Hematopoietic multipotent progenitor cell treated with erythropoietin and hydrocortisone succinate and interleukin-3 and kit ligand, for 15 days (in vitro differentiated cells): ENCODE measurements around the gene ABCG2.

Experiments used
- DNase-seq: peaks from one replicate; pipeline ENCODE4 v3.0.0-alpha.2; 2015; ENCODE audit warnings: low spot score

Gene ABCG2

GRCh38 chr4:88158489-88159228 lies at the start of gene ABCG2:
TSS of gene ABCG2 (minus strand) at chr4:88158639. CDS start at chr4:88139995, 18,644 bp downstream.
- DNase-seq, result peak; percentile 92

GRCh38 chr4:88208156-88208555 lies 49.7 kb upstream of the ABCG2 start:
- no peak for DNase-seq

DNA sequence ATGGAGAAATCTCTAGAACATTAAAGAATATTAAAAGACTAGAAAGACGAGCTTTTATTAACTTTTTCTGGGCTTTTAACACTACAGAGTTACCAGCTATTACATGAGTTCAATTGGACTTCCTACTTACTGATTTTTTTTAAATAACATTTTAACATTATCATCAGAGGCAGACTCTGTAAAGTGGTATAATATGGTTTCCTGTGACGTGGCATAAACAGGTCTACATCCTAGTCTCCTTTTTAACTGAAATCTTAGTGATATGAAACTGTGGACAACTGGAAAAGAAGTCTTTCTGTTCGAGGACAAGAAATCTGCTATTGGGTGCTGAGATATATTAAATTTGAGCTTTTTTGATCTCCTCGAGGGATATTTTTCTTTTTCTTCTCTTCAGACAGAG lies 48.7 kb upstream of the ABCG2 start:
- DNase-seq, result no peak

DNA sequence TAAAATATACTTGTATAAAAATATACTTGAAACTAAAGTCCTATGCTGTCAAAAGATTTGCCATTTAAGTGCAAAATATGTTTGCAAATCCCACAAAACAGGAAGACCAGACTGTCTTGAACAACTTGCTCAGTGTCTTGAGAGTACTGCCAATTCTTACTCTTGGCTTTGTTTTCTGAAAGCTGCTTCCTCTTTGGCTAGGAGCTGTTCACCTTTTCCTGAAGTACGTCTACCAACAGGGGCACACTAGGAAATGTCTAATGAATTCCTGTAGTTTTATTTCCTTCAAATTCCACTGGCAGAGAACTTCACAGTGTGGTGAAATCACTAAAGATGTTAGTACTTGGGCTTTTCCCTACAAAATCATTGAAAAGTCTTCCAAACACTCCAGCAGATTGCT lies 46.4 kb upstream of the ABCG2 start:
- no peak for DNase-seq

DNA sequence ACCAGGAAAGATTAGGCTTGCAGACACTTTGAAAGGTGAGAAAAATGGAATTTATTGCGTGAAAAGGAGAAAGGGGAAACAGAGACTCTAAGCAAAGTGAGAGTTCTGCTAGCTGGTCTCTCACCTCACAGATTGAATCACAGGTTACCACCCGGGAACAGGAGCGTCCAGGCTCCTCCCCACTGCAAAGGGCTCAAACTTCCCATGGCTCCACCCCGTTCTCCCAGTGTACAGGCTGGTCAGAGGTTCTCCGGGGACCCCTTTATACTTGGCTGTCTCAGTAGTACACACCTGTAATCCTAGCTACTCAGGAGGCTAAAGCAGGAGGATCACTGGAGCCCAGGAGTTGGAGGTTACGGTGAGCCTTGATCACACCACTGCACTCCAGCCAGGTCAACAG lies 44.0 kb upstream of the ABCG2 start:
- DNase-seq, result no peak

- no peak for DNase-seq
These were observed 41.7 kb upstream of the ABCG2 start for GRCh38 chr4:88200186-88200585.

- DNase-seq, result no peak
These were observed 38.2 kb upstream of the ABCG2 start for GRCh38 chr4:88196523-88197185.

- DNase-seq, result no peak
These were observed 37.5 kb upstream of the ABCG2 start for GRCh38 chr4:88196013-88196365.

DNA sequence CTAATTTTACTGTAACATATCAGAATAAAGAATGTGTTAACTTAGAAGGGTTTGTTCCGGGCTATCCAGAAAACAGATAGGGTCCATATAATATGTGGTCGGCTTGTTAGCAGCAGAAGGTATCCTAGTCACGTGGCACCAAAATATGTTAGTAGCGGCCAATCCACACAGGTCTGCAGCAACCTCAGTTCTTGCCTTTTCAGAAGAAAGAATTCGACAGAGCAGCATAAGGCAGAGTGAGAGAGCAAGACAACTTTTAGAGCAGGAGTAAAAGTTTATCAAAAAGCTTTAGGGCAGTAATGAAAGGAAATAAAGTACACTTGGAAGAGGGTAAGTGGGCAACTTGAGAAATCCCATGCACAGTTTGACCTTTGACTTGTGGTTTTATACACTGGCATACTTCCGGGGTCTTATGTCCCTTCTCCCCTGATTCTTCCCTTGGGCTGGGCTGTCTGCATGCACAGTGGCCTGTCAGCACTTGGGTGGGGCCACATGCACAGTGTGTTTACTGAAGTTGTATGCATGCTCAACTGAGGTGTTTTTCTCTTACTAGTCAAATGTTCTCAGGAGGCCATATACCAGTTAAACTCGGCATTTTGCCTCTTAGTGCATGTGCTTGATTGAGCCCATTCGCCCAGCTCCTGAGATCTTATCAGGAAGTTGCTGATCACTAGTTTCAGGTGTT lies 37.0 kb upstream of the ABCG2 start:
- no peak for DNase-seq

DNA sequence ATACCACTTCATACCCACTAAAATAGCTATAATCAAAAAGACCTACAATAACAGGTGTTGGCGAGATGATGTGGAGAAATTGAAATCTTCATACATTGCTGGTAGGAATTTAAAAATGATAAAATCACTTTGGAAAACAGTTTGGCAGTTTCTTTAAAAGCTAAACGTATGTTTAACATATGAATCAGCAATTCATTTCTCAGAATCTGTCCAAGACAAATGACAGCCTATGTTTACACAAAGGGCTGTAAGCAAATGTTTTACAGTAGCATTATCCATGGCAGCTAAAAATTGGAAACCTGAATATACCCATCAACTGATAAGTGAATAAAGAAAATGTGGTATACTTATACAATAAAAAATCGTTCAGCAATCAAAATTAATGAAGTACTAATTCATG lies 33.0 kb upstream of the ABCG2 start:
- DNase-seq, result no peak

DNA sequence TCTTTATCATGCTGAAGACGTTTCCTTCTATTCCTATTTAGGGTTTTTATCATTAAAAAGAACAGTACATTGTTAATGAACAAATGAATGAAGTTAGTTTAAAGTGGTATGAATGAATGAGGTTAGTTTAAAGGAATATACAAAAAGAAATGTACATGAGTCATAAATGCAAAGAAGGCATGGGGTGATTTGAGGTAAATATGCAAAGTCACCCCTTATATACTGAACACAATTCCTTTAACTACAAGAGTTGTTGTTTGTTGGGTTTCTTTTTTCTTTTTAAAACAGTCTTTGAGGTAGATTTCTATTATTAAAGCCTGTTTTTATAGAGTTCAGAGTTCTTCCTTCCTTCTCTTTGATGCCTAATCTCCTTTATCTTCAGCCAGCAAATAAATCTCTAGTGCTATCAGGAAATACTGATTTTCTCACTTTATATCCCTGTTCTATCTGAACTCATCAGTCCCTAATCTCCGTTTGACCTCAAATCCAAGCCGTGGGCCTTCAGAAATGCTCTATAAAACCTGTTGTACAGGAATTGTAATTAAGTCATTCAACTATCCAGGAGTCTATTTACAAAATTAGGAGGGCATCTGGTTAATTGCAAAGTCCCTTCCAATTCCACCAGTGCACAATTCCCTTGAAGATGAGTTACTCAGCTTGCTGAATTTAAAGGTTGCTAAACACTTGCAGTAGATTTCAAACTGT lies 31.6 kb upstream of the ABCG2 start:
- no peak for DNase-seq

DNA sequence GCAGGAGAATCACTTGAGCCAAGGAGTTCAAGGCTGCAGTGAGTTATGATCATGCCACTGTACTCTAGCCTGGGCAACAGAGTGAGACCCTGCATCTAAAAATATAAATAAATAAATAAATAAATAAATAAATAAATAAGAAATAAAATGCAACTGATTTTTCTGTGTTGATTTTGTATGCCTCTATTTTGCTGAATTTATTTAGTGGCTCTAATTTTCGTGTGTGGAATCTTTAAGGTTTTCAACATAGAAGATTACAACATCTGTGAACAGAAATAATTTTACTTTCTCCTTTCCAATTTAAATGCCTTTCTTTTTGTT lies 30.9 kb upstream of the ABCG2 start:
- no peak for DNase-seq

GRCh38 chr4:88188738-88189417 lies 30.4 kb upstream of the ABCG2 start:
- DNase-seq, result no peak

DNA sequence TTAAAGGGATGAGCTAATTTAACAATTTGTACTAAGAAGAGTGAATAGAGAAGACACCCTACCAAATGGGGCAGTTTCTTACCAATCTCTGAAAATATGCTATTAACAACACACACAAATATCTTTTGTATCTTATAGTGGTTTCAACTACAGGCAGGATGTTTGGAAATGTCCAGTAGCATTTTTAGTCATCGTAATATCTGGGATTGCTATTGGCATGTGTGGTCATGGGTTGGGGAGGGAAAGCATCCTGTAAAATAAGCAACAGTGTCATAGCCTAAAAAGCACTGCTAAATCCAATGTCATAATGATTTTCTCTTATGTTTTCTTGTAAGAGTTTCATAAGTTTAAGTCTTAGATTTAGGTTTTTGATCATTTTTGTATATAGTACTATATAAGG lies 29.3 kb upstream of the ABCG2 start:
- no peak for DNase-seq

- no peak for DNase-seq
These were observed 27.5 kb upstream of the ABCG2 start for GRCh38 chr4:88185906-88186305.

DNA sequence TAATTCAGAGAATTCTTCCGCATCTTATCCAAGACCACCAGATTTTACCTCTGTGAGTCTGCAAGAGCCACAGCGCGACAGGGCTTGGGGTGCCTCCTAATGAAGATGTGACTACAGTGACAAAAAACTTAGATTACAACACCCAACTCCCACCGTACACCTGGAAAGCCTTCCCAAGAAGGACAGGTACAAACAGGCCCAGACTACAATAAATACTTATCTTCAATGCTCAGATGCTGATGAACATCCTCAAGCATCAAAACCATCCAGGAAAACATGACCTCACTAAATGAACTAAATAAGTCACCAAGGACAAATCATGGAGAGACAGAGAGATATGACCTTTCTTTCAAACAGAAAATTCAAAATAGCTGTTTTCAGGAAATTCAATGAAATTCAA lies 20.8 kb upstream of the ABCG2 start:
- DNase-seq, result no peak

DNA sequence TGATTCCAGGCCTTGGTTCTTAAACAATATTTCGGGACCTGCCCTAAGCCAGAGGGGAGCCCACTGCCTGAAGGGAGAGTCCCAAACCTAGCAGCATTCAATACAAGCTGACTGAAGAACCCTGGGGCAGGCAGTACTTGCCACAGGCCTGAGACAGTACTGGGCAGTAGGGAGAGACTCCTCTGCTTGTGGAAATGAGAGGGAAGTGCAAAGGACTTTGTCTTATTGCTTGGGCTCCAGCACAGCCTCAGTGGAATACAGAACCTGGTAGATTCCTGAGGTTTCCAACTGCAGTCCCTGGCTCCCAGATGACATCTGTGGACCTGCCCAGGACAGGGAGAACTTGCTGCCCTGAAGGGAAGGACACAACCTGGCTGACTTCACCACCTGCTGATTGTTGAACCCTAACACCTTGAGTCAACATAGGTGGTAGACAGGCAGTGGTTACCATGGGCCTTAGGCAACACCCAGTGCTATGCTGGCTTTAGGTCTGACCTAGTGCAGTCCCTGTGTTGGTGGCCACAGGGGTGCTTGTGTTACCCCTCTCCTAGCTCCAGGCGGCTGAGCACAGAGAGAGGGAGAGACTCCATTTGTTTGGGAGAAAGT lies 20.3 kb upstream of the ABCG2 start:
- no peak for DNase-seq

DNA sequence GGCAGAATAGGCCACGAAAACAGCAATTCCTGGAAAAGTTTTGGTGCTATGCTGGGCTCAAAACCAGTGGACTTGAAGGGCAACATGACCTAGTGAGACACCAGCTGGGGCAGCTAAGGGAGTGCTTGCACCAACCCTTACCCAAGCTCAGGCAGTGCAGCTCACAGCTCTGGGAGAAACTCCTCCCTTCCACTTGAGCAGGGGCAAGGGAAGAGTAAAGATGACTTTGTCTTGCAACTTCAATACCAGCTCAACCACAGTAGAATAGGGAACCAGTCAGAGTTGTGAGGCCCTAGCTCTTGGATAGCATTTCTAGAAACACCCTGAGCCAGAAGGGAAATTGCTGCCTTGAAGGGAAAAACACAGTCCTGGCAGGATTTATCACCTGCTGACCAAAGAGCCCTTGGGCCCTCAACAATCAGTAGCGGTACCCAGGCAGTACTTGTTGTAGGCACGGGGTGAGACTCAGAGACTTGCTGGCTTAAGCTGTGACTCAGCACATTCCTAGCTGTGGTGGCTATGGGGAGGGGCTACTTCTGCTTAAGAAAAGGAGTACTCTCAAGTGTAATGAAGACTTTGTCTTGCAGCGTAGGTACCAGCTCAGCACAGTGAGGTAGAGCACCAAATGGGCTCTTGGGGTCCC lies 19.7 kb upstream of the ABCG2 start:
- peak; percentile 72 for DNase-seq

GRCh38 chr4:88172987-88173386 lies 14.5 kb upstream of the ABCG2 start:
- no peak for DNase-seq

GRCh38 chr4:88171206-88171605 lies 12.8 kb upstream of the ABCG2 start:
- DNase-seq, result no peak

DNA sequence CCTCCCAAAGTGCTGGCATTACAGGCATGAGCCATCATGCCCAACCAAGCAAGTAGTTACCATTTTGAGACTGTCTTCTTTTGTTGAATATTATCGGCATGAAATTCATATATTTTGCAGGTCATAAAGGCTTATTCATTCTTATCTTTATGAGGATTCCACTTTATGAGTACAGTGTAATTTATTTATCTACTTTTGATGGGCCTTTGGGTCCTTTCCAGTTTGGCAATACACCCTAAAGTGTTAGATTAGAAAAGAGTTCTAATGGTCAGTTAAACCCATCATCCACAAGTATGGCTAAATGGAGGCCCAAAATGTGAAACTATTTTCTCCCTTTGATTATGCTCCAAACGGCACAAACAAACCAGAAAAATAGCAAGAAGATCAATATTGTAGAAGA lies 10.9 kb upstream of the ABCG2 start:
- DNase-seq, result no peak
